Lung (tissue), 12 donors: Measurements from ENCODE around the gene TBC1D5. TPM values are rescaled to one million over a fixed set of nuclear protein-coding genes. Genes with fewer than 3 reads are reported as not detected.

Experiments used
- ATAC-seq: fragments of 200-7000 bp; cut with Tn5 transposase; one replicate; pipeline ENCODE4 v1.9.1; 2020; ENCODE audit warnings: moderate number of reproducible peaks; ENCODE audit not compliant: insufficient read depth, low FRiP score
- DNase-seq, 3 donors: peaks; one replicate each; pipeline ENCODE4 v3.0.0-alpha.2; 2013 to 2017
- H3K27ac ChIP-seq, 2 donors: one replicate each; pipeline ENCODE4 v1.5.1; 2013; ENCODE audit warnings: mild to moderate bottlenecking in 2 of 2, moderate library complexity in 2 of 2, control low read depth in 1 of 2, inconsistent platforms in 1 of 2, low read depth in 1 of 2, low read length in 1 of 2
- H3K27me3 ChIP-seq, 3 donors: one replicate each; pipeline ENCODE4 v1.5.1; 2013; ENCODE audit warnings: low read length in 2 of 3; ENCODE audit not compliant: control insufficient read depth in 3 of 3, insufficient read depth in 3 of 3
- H3K36me3 ChIP-seq, 4 donors: one replicate each; pipeline ENCODE4 v1.5.1; 2013; ENCODE audit warnings: low read length in 4 of 4, mild to moderate bottlenecking in 1 of 4, moderate library complexity in 1 of 4; ENCODE audit not compliant: control insufficient read depth in 4 of 4, insufficient read depth in 4 of 4
- H3K4me1 ChIP-seq, 5 donors: one replicate each; pipeline ENCODE4 v1.5.1; 2013; ENCODE audit warnings: low read length in 5 of 5, mild to moderate bottlenecking in 2 of 5, moderate library complexity in 1 of 5; ENCODE audit not compliant: control insufficient read depth in 5 of 5, insufficient read depth in 5 of 5
- H3K4me3 ChIP-seq: one replicate; pipeline ENCODE4 v1.5.1; 2013; ENCODE audit warnings: mild to moderate bottlenecking, control low read depth, moderate library complexity
- H3K9ac ChIP-seq, 2 donors: one replicate each; pipeline ENCODE4 v1.5.1; 2013; ENCODE audit warnings: low read length in 2 of 2, control low read depth in 1 of 2; ENCODE audit not compliant: insufficient read depth in 1 of 2
- H3K9me3 ChIP-seq, 4 donors: one replicate each; pipeline ENCODE4 v1.5.1; 2013; ENCODE audit warnings: low read length in 3 of 4, mild to moderate bottlenecking in 1 of 4, moderate library complexity in 1 of 4; ENCODE audit not compliant: control insufficient read depth in 4 of 4, insufficient read depth in 3 of 4
- WGBS, 2 donors: extraction: QIAGEN DNeasy Blood & Tissue Kit; methylation state at CpG; one replicate each; pipeline ENCODE4 v1.1.7; 2013; 5-methylcytosine and 5-hydroxymethylcytosine counted together
- polyA plus RNA-seq, 2 donors: library from polyadenylated mRNA; stranded (reverse); fragments of 200-250 nt; gene quantifications; one replicate each; pipeline ENCODE4 v1.2.1, GENCODE V29; 2013
- total RNA-seq, 2 donors: library from RNA; depleted of rRNA in 1 of 2; stranded (reverse); fragments of >200 nt in 1 of 2; gene quantifications; one replicate each; pipeline ENCODE4 v1.2.1, GENCODE V29; 2014 to 2021
- TF ChIP-seq, protein P1 (sequence below): IDR thresholded peaks from 2 replicates; pipeline ENCODE4 v1.5.1; 2012; ENCODE audit warnings: mild to moderate bottlenecking; ENCODE audit errors: control extremely low read depth, extremely low read depth
- donor health status: control.
- donor health status: control.
- donor health status: Bipolar disorder and iron deficiency.
- donor health status: healthy.
- donor health status: DM: yes; HTN: yes; CAD: no.

TBC1D5 gene
- total and polyA plus RNA-seq, 4 donors, result 8.7 to 111 (median 39.6) TPM

DNA sequence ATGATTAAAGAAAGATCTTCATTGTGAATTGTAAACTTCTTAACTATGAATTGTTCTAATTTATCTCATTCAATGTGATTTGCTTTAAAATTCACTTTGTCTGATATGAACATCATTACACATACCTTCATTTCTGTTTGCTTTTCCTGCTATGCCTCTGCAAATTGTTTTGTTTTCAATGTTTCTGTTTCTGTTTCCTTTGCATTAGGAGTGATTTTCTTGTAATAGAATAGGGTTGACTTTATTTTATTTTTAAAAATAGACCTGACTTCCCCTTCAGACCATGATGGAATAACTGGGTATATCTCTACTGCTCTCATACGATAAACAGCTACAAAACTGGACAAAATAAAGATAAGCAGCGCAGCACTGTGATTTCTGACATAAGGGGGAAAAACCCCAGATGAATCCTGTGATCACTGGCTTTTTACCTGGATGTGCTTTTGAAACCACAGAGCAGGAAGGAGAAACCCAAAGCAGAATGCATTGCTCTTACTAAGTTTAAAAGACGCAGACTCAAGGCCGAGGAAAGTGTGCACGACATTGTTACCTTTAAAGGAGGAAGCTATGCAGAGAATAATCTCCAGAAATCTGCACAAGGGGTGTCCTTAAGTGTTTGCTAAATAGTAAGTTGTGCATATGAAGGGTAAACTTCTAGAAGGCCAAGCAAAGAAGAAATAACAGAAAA is 420.2 kb downstream of the TBC1D5 start:
- no peak overlapping the region for H3K9ac ChIP-seq
- H3K27ac ChIP-seq, result no peak overlapping the region
- 36 to 45% methylated on average over 5 of the region's 5 CpGs for WGBS, 2 donors
- no peak for DNase-seq
- no peaks in the 10 kb centered on the region for H3K27me3 ChIP-seq
- no peak for ATAC-seq
- peaks cover 0 to 3% (median 0%) of the 10 kb centered on the region in 5 donors for H3K4me1 ChIP-seq
- no peak overlapping the region for H3K4me3 ChIP-seq
- H3K36me3 ChIP-seq, result no peaks in the 10 kb centered on the region
- no peaks in the 10 kb centered on the region for H3K9me3 ChIP-seq
- TF ChIP-seq, protein P1, sequence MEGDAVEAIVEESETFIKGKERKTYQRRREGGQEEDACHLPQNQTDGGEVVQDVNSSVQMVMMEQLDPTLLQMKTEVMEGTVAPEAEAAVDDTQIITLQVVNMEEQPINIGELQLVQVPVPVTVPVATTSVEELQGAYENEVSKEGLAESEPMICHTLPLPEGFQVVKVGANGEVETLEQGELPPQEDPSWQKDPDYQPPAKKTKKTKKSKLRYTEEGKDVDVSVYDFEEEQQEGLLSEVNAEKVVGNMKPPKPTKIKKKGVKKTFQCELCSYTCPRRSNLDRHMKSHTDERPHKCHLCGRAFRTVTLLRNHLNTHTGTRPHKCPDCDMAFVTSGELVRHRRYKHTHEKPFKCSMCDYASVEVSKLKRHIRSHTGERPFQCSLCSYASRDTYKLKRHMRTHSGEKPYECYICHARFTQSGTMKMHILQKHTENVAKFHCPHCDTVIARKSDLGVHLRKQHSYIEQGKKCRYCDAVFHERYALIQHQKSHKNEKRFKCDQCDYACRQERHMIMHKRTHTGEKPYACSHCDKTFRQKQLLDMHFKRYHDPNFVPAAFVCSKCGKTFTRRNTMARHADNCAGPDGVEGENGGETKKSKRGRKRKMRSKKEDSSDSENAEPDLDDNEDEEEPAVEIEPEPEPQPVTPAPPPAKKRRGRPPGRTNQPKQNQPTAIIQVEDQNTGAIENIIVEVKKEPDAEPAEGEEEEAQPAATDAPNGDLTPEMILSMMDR, result no peak

DNA sequence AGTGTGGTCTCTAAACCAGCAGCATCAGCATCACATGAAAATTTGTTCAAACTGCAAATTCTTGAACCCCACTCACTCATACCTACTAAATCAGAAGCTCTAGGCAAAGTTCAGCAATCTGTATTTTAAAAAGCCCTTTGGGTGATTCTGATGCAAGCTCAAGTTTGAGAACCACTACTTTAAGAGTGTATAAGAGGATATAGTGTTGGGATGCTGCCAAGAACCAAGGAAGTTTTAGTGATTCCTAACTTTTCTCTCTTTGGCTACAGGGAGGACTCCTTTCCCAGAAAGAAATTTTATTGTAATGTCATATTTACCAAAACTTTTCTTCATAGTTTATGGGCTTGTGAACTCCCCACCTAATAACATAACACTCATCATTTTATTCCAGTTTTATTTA is 422.2 kb downstream of the TBC1D5 start:
- TF ChIP-seq, protein P1, result no peak
- DNase-seq, result peak in 1 of 3 donors; percentile 46

DNA sequence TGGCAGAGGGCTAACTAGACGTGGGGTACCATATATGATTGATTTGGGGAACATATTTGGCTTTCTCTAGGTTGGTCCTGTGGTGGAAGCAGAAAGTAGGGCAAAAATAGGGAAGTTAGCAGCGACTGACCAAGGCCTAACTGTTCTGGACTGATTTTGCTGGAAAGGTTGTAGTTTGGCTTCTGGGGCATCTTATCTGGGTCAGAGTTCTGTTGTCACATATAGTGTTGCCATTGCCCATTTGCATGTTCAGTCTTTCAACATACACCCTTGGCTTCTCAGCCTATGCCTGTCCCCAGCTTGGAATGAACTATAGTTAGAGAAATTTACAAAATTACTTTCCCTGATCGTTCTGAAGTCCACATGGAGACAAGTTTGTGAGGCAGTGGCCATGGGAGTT is 426.5 kb downstream of the TBC1D5 start:
- no peaks in the 10 kb centered on the region for H3K27me3 ChIP-seq
- no peak overlapping the region for H3K9ac ChIP-seq
- 78 to 81% methylated on average over 3 of the region's 3 CpGs for WGBS, 2 donors
- no peak for DNase-seq
- no peaks in the 10 kb centered on the region for H3K36me3 ChIP-seq
- ATAC-seq, result no peak
- no peak overlapping the region for H3K27ac ChIP-seq
- H3K4me3 ChIP-seq, result no peak overlapping the region
- peaks cover 0 to 8% (median 0%) of the 10 kb centered on the region in 5 donors for H3K4me1 ChIP-seq
- H3K9me3 ChIP-seq, result no peaks in the 10 kb centered on the region
- TF ChIP-seq, protein P1, result no peak

More for the DNA sequence above, 422.2 kb downstream of the TBC1D5 start:
- no peak overlapping the region for H3K9ac ChIP-seq
- H3K4me3 ChIP-seq, result no peak overlapping the region
- H3K4me1 ChIP-seq, result peaks cover 0 to 3% (median 0%) of the 10 kb centered on the region in 5 donors
- no peak for ATAC-seq
- no peak overlapping the region for H3K27ac ChIP-seq
- no peaks in the 10 kb centered on the region for H3K36me3 ChIP-seq
- no peaks in the 10 kb centered on the region for H3K9me3 ChIP-seq
- no peaks in the 10 kb centered on the region for H3K27me3 ChIP-seq

DNA sequence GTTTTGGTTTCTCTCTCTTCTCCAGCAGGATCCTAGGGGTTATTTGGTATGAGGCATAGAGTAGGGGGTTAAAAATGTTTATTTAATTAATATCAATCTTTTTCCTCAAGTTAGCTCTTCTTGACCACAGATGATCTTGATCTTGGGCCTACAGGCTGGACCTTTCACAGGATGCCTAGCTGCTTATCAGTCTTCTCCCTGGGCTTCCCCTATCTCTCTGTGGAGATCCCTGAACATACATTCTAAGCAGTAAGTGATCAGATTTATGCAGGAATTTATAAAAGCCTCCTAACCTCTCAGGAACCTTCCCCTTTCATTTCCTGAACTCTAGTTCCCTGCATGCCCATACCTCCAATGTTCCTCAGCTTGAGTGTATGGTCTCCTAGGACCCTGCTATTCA is 428.3 kb downstream of the TBC1D5 start:
- DNase-seq, result no peak
- no peak overlapping the region for H3K27ac ChIP-seq
- TF ChIP-seq, protein P1, result no peak
- no peaks in the 10 kb centered on the region for H3K36me3 ChIP-seq
- ATAC-seq, result no peak
- H3K4me3 ChIP-seq, result no peak overlapping the region
- H3K27me3 ChIP-seq, result no peaks in the 10 kb centered on the region
- H3K4me1 ChIP-seq, result peaks cover 0 to 8% (median 0%) of the 10 kb centered on the region in 5 donors
- no peak overlapping the region for H3K9ac ChIP-seq
- H3K9me3 ChIP-seq, result no peaks in the 10 kb centered on the region
